UCSD-AML1 (cell line): ENCODE measurements around the gene SYNJ1.
A peak's percentile ranks its signal among the peaks of the same experiment; 100 is the strongest.

Experiments
- DNase-seq: peaks from one replicate; lab custom pipeline; 2025; ENCODE audit not compliant: unreplicated experiment; lab: John Stamatoyannopoulos, UW

The SYNJ1 gene

GRCh38 chr21:32735524-32735923 is 7.7 kb upstream of the SYNJ1 start:
- no peak for DNase-seq

GRCh38 chr21:32733990-32734613 is 6.3 kb upstream of the SYNJ1 start:
- no peak for DNase-seq

DNA sequence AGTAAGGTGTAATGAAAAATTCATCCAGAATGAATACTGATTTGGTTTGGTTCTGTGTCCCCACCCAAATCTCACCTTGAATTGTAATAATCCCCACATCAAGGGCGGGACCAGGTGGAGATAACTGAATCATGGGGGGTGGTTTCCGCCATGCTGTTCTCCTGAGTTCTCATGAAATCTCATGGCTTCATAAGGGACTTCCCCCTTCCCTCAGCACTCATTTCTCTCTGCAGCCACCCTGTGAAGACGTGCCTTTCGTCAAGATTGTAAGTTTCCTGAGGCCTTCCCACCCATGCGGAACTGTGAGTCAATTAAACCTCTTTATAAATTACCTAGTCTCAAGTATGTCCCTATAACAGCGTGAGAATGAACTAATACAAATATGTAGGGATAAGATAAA is 5.5 kb upstream of the SYNJ1 start:
- DNase-seq: no peak

DNA sequence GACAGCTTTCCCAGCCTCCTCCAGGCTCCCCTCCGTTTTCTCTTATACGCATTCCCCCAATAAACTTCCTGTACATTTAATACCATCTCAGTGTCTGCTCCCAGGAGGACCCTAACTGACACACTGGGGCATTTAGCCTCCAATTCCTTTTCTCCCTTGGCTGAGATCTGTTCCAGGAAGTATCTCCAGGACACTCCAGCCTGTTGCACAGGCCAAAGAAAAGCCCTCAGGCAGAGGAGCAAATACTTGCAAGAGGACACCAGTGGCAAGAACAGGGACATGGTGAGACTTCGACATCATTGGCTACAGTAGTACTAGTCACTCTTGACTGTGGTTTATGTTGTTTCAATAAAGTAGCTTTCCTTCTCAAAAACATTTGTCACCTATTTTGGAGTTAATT is 4.7 kb upstream of the SYNJ1 start:
- DNase-seq: no peak

- DNase-seq: no peak
Measured at GRCh38 chr21:32728848-32729247, 1.0 kb upstream of the SYNJ1 start.

DNA sequence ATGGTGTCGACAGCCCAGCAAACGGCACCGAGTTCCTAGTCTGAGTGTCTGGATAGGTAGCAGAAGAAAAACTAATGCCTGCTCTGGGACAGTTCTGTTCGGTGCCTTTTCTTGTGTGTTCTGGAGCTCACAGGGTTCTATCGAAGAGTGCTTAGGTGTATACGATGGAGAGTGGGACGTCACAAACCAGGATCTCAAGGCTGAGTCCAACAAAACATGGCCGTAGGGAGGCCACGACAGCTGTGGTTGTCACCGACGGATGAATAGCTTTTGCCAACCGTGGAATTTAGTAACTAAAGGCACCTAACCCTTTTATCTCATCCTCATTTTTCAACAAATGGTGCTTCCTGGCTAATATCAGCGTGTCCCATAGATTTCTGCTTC is 635 bp upstream of the SYNJ1 start:
- no peak for DNase-seq

DNA sequence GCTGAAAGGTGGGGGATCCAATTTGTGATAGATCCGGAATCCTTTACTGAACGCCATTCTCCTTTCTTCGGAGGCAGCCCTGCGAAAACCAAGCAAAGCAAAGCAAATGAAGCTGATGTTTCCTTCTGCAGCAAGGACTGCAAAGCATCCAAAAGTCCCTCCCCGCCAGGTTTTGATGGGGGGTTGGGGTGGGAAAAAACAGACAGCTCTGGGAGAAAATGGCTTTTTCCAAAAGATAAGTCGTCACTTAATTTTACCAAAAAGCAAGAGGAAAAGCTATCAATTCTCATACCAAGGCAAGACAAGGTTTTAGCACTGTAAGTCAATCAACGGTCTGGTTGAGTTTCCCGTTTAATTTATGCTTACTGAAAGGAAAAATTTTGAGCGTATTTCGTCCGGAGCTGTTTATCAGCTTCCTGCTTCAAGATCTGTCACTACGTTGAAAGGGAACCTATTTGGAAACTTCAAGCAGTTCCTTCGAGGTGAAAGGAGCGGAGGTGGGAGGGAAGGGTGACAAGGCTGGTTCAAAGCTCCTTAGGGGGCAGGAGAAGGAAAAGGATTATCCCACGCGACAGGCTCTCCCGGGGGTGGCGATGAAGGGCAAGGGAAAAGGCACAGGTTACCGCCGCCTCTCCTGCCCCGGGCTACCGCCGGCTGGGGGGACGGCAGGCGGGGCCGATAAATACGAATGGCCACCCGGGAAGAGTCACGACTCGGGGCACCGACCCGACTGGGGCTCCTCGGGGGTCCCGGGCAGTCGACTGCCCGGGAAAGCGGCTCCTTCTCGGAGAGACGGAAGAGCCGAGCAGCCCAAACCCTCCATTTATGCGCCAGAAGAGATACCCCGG is 750 bp downstream of the SYNJ1 start:
- peak; percentile 71 for DNase-seq

DNA sequence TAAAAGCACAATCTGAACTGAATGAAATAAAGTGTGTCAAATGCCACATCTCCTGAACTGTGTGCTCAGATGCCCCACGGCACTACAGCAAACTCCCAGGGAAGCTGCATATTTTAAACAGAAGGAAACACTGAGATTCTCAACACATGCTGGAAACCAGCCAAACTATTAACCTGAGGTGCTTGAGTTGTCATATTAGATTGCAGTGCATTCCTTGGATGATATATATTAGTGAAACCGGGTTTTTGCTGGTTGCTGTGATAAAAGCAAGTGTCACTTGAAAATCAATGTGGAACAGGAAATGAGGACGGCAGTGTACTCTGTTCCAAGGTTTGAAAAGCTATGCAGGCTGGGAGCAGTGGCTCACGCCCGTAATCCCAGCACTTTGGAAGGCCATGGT is 8.7 kb downstream of the SYNJ1 start:
- no peak for DNase-seq

GRCh38 chr21:32717851-32718316 is 9.9 kb downstream of the SYNJ1 start:
- DNase-seq: no peak

- no peak for DNase-seq
Measured at GRCh38 chr21:32716486-32716885, 11.3 kb downstream of the SYNJ1 start.

GRCh38 chr21:32713726-32714125 is 14.1 kb downstream of the SYNJ1 start:
- DNase-seq: no peak

- no peak for DNase-seq
Measured at GRCh38 chr21:32712641-32713040, 15.2 kb downstream of the SYNJ1 start.

- DNase-seq: no peak
Measured at GRCh38 chr21:32712043-32712442, 15.8 kb downstream of the SYNJ1 start.

DNA sequence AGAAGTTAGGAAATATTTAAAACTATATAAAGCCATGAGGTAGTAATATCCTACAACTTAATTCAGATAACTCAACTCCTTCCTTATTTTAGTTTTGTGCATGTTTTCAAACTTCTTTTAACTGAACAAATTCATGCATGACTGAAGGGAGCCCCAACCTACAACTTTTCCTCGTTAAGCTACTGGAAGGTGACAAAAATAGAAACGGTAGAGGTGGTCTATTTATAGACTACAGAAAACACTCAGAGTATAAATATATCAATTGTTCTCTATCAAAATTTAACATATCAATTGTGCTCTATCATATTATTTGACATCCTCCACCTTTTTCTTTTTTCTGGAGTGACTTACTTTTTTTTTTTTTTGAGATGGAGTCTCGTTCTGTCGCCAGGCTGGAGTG is 16.8 kb downstream of the SYNJ1 start:
- DNase-seq: no peak

DNA sequence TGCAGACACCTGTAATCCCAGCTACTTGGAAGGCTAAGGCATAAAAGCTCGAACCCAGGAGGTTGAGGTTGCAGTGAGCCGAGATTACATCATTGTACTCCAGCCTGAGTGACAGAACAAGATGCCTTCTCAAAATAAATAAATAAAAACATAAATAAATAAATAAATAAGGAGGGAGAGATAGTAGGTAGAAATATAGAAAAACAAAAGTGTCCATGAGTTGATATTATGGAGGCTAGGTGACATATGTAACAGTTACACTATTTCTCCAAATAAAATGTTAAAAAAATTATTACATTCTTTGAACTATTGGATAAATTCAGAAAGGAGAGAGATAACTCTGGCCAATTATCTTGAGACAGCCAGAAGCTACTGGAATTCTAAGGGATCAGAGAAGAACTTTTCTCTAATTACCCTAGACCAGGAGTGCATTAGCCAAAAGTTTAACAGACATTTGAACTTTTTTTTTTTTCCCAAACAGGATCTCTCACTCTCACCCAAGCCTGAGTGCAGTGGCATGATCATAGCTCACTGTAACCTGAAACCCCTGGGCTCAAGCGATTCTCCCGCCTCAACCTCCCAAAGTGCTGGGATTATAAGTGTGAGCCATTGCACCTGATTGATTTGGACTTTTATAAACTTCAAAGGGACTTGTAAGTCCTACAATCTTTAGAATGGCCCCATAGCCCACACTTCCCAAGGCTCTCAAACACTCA is 17.6 kb downstream of the SYNJ1 start:
- no peak for DNase-seq

- no peak for DNase-seq
Measured at GRCh38 chr21:32708069-32708468, 19.7 kb downstream of the SYNJ1 start.

DNA sequence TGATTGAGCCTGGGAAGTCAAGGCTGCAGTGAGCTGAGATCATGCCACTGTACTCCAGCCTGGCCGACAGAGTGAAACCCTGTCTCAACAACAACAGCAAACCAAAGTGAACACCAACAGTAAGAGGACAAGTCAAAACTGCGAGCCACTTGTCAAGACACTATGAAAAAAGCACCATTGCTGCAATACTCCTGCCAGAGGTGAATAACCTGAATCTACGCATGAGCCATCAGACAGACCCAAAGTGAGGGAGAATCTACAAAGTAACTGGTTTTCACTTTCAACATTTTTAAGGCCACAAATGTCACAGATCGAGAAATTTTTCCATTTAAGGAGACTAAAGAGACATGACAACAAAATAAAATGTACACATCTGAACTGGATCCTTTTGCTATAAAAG is 21.9 kb downstream of the SYNJ1 start:
- no peak for DNase-seq

DNA sequence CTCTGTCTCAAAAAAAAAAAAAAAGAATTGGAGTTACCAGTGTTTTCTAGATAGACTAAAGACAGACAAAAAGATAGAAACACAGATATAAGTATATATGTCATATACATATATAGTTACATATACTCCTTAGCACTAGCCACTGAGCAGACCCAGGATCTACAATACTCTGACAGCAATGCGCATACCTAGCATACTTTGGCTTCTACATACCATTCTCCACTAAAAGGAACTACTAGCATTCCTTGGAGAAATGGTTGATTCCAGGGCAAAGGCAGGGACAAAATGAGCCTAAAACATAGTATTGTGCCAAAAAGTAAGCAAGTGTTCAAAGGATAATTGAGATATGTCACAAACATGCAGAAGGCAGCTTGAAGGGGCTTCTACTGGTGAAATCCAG is 22.7 kb downstream of the SYNJ1 start:
- no peak for DNase-seq

- DNase-seq: no peak
Measured at GRCh38 chr21:32702702-32703101, 25.1 kb downstream of the SYNJ1 start.

DNA sequence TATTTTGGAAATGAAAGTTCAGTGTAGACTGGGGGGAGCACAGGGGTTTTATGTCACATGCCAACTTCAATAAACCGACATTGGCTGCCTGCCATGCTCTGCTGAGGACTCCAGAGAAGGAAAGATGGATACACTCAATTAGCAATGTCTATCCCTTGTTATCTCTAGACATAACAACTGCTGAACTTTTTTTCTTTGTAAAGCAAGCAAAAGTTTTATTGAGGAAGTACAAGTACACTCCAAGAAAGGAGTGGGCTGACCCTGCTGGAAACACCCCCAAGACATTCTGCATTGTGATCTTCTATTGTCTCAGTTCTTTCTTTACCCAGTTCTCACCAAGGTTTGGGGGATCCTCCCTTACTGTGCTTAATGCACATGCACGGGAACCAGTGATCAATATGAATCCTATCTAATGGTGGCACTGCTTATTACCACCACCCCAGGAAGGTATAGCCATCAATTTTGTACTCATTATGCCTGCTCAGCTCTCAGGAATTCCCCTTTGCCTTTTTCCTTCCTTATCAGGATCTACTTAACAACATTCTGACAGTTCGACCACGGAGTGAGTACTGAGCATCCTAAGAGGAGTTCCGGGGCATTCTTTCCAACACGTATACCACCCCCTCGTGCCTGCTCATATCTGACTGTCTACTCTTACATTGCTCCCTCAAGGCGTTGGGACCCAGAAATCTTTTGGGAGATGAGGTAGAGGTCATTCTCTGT is 28.7 kb downstream of the SYNJ1 start:
- DNase-seq: no peak

DNA sequence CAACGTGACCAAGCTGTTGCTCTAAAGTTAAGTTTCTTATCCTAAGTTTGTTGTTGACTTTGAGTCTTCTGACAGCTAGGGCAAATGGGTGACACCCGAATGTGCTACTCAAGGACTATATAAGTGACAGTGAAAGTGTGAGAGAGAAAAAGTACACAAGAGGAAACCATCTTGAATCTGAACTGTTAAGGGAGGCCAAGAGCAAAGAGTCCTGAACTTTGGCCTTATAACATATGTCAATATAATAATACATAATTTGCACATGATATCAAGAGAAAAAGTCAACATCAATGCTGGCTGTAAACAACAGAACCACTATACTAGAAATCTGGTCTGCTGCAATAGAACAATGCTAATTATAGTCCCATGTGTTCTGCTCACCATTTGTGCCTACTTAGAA is 29.5 kb downstream of the SYNJ1 start:
- DNase-seq: no peak
